ENCODE measurements around the gene MED10.

Gene MED10

GRCh38 chr5:6348476-6349000, 29.8 kb downstream of the MED10 start:
- DNase-seq = no peak

- no peak for DNase-seq
Observed at GRCh38 chr5:6347673-6348072, 30.7 kb downstream of the MED10 start.

GRCh38 chr5:6347165-6347564, 31.2 kb downstream of the MED10 start:
- DNase-seq = no peak

- DNase-seq = no peak
Observed at GRCh38 chr5:6344593-6344989, 33.8 kb downstream of the MED10 start.

- DNase-seq = no peak
Observed at GRCh38 chr5:6343951-6344592, 34.3 kb downstream of the MED10 start.

- DNase-seq = no peak
Observed at GRCh38 chr5:6342689-6343315, 35.5 kb downstream of the MED10 start.

GRCh38 chr5:6340100-6340499, 38.2 kb downstream of the MED10 start:
- no peak for DNase-seq

- DNase-seq = no peak
Observed at GRCh38 chr5:6338871-6339270, 39.5 kb downstream of the MED10 start.

- peak in 1 of 2 experiments; percentile 59 for DNase-seq
Observed at GRCh38 chr5:6338135-6338534, 40.2 kb downstream of the MED10 start.

- DNase-seq = no peak
Observed at GRCh38 chr5:6333182-6333905, 45.0 kb downstream of the MED10 start.

GRCh38 chr5:6328173-6328572, 50.2 kb downstream of the MED10 start:
- no peak for DNase-seq

- DNase-seq = no peak
Observed at GRCh38 chr5:6326776-6327175, 51.6 kb downstream of the MED10 start.

GRCh38 chr5:6322163-6322713, 56.1 kb downstream of the MED10 start:
- no peak for DNase-seq
